HG02642 (cell line): ENCODE results near the gene EPHB2.
"Not testable (repeated sequence)": the region's sequence is repeated elsewhere in the genome, so short reads cannot be mapped to it uniquely, and the experiment has no call there.

ENCODE experiments used
- ATAC-seq: cut with Tn5 transposase; IDR thresholded peaks from one replicate; pipeline ENCODE4 v1.9.1; 2021; ENCODE audit warnings: mild to moderate bottlenecking; ENCODE audit not compliant: unreplicated experiment, poor library complexity

Gene EPHB2

GRCh38 chr1:22920734-22921451, 210.3 kb downstream of the EPHB2 start:
- no peak for ATAC-seq

DNA sequence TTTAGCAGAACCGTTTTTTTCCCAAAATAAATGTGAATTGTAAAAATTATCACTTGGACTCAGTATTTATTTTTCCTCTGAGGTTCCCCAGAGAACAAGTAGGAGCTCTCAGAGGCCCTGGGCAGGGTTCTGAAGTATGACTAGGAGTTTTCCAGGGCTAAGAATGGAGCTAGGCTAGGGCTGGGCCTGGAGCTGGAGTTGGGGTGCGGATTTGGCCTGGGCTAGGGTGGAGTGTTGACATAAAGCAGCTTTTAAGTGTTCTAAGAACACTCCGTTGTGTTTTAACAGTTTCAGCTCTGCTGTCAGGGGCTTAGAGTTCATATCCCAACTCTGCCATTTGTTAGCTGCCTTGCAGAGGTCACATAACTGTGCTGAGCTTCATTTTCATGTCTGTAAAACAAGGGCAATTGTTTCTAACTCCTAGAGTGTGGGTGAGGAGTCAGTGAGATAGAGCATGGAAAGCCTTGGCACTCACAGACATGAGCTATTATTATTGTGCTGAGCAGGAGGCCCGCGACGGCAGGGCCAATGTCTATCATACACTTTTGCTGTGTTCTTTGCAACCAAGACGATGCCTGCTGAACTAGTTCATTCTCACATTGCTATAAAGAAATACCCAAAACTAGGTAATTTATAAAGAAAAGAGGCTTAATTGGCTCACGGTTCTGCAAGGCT, 210.9 kb downstream of the EPHB2 start:
- ATAC-seq = no peak

- ATAC-seq = no peak
These were observed 212.0 kb downstream of the EPHB2 start for GRCh38 chr1:22922640-22923039.

GRCh38 chr1:22925111-22925510, 214.5 kb downstream of the EPHB2 start:
- ATAC-seq = no peak

GRCh38 chr1:22930240-22930912, 219.7 kb downstream of the EPHB2 start:
- ATAC-seq = no peak

DNA sequence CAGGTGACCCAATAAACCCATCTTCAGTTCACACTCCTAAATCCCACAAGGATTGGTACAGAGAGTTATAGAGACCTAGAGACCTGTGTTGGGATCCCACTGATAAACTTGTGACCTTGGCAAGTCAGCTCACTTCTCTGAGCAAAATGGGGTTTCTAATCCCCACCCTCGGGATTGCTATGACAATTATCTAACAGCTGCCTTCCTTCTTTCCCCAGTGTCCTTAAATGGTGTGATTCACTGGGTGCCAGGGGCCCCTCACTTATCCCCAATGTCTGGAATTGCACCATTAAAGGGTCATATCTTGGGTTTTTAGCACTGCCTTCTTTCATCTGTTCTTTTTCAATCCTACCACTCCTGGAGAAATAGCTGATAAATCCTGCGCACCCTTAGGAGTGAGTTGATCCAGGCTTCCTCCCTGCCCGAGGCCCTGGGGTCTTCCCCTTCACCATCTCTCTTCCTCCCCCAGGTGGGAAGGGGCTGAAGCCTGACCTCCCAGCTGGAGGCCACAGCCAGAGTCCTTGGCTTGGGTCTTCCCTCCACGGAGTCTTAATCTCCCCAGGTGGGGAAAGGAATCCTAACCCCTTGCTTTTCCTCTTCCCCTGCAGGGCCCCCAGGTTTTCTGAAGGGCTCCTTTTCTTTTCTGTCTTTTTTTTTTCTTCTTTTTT, 222.3 kb downstream of the EPHB2 start:
- no peak for ATAC-seq

DNA sequence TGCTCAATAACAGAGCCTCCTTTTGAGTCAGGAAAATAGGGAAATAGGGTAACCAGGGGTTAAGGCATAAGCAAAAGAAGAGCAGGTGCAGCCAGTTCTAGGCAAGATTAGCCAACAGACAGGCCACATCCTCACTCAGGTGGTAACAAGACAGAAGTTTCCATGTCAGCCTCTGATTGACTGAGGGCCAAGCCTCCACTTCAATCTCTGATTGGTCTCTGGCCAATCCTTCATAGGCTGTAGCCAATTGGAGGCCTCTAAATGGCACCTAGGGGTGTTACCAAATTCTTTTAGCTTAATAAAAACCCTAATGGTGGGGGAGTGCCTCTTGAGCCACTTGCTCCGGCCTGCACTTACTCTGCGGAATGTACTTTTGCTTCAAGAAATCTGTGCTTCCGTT, 224.8 kb downstream of the EPHB2 start:
- ATAC-seq = no peak

- no peak for ATAC-seq
These were observed 226.0 kb downstream of the EPHB2 start for GRCh38 chr1:22936681-22937080.

DNA sequence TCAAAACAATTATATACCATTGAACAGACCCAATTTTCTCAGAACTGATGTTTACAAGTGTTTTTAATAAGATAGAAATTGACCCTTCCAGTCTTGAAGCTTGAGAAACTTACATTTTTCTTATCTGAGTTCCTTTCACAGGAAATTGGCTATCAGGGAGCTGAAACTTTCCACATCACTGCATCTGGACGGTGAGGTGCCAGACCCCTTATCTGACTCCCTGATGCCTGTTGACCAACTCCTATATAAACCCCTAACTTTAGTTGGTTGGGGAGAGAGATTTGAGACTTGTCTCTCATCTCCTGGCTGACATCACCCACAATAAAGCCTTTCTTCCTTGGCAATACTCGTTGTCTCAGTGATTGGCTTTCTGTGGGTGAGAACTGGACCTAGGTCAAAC, 230.6 kb downstream of the EPHB2 start:
- ATAC-seq = no peak

- ATAC-seq = no peak
These were observed 233.9 kb downstream of the EPHB2 start for GRCh38 chr1:22944346-22945055.

DNA sequence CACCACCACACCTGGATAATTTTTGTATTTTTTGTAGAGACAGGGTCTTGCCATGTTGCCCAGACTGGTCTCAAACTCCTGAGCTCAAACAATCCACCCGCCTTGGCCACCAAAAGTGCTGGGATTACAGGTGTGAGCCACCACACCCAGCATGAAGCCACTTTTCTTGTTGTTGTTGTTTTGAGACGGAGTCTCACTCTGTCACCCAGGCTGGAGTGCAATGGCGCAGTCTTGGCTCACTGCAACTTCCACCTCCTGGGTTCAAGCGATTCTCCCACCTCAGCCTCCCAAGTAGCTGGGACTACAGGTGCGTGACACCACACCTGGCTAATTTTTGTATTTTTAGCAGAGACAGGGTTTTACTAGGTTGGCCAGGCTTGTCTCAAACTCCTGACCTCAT, 234.5 kb downstream of the EPHB2 start:
- ATAC-seq = not testable (repeated sequence)

GRCh38 chr1:22949822-22950331, 239.2 kb downstream of the EPHB2 start:
- ATAC-seq = no peak

DNA sequence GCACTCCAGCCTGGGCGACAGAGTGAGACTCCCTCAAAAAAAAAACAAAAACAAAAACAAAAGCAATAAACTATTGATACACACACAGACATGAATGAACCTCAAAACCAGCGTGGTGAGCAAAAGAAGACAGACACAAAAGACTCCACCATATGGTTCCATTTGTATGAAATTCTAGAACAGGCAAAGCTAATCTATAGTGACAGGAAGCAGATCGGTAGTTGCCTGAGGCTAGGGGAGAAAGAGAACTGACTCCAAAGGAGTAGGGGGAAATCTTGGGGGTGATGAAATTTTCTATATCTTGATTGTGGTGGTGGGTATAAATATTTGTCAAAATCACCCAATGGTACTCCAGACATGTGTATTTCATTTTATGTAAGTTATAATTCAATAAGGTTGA, 241.2 kb downstream of the EPHB2 start:
- ATAC-seq = no peak

DNA sequence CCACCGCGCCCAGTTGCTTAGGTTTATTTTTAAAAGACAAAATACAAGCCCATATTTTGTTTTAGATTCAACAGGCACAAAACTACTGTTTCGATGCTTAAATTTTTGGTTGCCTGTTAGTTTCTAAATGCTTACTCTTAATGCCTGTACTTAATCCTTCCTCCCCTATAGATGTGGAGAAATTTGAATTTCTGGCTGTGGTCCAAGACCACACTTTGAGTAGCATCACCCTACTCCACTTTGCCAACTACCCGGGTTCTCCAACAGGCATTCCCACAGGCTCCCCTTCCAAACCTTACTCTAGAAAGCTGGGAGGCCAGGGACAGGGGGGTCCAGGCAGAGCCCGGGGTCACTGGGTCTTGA, 242.0 kb downstream of the EPHB2 start:
- ATAC-seq = no peak

GRCh38 chr1:22953057-22953739, 242.6 kb downstream of the EPHB2 start:
- no peak for ATAC-seq

DNA sequence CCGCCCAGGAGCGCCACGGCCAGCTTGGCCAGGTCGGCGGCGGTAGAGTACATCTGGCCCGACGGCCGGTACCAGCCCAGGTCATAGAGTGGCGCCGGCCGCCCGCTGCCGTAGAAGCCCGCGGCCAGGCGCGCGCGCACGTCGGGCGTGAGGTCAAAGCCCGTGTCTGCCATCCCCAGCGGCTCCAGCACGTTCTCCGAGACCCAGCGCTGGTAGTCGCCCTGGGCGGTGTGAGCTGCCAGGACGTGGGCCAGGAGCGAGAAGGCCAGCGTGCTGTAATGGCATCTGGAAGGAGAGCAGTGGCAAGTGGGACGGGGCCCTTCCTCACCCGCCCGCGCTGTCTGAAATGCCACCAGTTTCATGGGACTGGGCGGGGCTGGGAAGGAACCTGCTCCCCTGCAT, 243.1 kb downstream of the EPHB2 start:
- no peak for ATAC-seq

- no peak for ATAC-seq
These were observed 244.5 kb downstream of the EPHB2 start for GRCh38 chr1:22955146-22955545.

DNA sequence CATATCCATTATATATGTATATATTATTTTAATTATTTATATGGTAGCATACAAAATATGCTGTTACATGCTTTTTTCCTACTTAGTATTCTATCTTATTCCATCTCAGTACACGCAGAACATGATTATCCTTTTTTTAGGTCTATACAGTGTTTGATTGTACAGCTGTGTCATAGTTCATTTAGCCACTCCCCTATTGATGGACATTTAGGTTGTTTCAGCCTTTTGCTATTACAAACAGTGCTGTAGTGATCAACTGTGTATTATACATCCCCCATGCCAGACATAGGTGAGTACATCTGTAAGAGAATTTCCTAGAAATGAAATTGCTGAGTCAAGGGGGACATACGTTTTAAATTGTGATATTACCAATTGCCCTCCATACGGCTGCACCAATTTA, 246.4 kb downstream of the EPHB2 start:
- no peak for ATAC-seq

DNA sequence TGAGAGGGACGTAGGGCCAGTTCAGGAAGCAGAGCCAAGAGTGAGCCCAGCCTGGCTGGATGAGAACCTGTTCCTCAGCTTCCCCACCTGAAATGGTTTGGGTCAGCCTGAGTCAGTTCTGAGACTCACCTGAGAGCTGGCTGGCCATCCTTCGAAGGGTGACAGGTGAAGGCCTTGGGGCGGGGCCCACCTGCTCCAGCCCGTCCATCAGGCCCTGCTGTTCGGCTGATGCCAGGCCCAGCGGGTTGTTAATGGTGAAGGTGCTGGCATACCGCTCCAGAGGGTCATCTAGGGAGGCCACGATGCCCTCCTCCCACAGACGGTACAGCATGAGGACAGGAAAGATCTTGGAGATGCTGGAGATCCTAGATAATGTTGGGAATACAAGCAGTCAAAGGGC, 247.9 kb downstream of the EPHB2 start:
- no peak for ATAC-seq
